Right cardiac atrium (tissue), 5 donors: ENCODE results near the gene KLRC4. TPM values are rescaled to one million over a fixed set of nuclear protein-coding genes. Genes with fewer than 3 reads are reported as not detected.
"Not testable (repeated sequence)": the region's sequence is repeated elsewhere in the genome, so short reads cannot be mapped to it uniquely, and the experiment has no call there.

Experiments
- ATAC-seq, 2 donors: fragments of 200-7000 bp; cut with Tn5 transposase; one replicate each; pipeline versions ENCODE4 v1.8.0 to v1.9.1; 2020; ENCODE audit warnings: moderate library complexity in 2 of 2, mild to moderate bottlenecking in 1 of 2
- DNase-seq, 3 donors: peaks; one replicate each; pipeline ENCODE4 v3.0.0-alpha.2; 2020
- H3K27ac ChIP-seq: one replicate; pipeline ENCODE4 v1.5.1; 2013; ENCODE audit warnings: mild to moderate bottlenecking, low read length, control low read depth, moderate library complexity
- H3K27me3 ChIP-seq: one replicate; pipeline ENCODE4 v1.6.1; 2013; ENCODE audit not compliant: control insufficient read depth, insufficient read depth
- H3K4me1 ChIP-seq: one replicate; pipeline ENCODE4 v1.6.1; 2013; ENCODE audit warnings: low read length; ENCODE audit not compliant: control insufficient read depth, insufficient read depth
- H3K4me3 ChIP-seq: one replicate; pipeline ENCODE4 v1.5.1; 2013; ENCODE audit warnings: low read length, control low read depth
- H3K9me3 ChIP-seq: one replicate; pipeline ENCODE4 v1.6.1; 2013; ENCODE audit warnings: low read length; ENCODE audit not compliant: control insufficient read depth
- WGBS: extraction: QIAGEN DNeasy Blood & Tissue Kit; methylation state at CpG from one replicate; pipeline ENCODE4 v1.1.7; 2013; 5-methylcytosine and 5-hydroxymethylcytosine counted together
- intact Hi-C, 4 donors: fragments of 100-400 bp; cut with DNase I; formaldehyde crosslinking; loops; one replicate each; pipeline versions ENCODE4 v1.11.0 to v1.14.0; 2022 to 2023
- polyA plus RNA-seq: library from polyadenylated mRNA; stranded (reverse); fragments of 200-250 nt; gene quantifications from one replicate; pipeline ENCODE4 v1.2.3, GENCODE V29; 2013
- total RNA-seq, 4 donors: library from RNA; stranded (reverse); fragmentation: NEBNext Ultra II Directional; extraction: Animal tissue kit (Norgen Biotek cat#: 25700); gene quantifications; one replicate each; pipeline ENCODE4 v1.2.1, GENCODE V29; 2021
- donor health status: healthy with polysubstance abuse.
- donor health status: DM: no; HTN: yes; CAD: no.
- donor health status: DM: no; HTN: no; CAD: no.
- donor health status: DM: no; HTN: yes; CAD: no; lungs with severe emphysema.
- donor health status: DM: yes; HTN: yes; CAD: no.

The KLRC4 gene
- total and polyA plus RNA-seq, 5 donors, result not detected

DNA sequence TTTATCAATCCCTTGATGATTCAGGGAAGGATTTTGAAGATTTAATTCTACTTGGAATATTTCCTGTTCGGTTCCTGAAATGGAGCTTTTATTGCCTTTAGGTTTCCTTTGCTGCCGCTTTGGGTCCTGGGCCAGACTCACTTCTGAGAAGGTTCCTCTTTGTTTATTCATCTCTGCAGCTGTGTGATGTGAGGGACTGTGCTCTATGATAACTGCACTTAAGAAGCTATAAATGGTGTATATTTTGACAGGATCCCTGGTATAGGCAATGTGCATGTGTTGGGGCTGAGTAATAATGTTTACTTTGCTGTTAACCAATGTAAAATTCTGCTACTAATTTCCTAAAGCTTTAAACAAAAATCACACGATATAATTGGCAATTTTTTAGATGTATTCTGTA lies 26.3 kb upstream of the KLRC4 start, which contains the start of gene KLRC2:
Gene KLRC2 (minus strand): TSS at position 195 of the 400 bp plus-strand sequence. CDS start 24 bp downstream, at position 171.
- H3K9me3 ChIP-seq, H3K4me3 ChIP-seq, H3K27me3 ChIP-seq, DNase-seq, H3K27ac ChIP-seq, H3K4me1 ChIP-seq, intact Hi-C loops, ATAC-seq: not testable (repeated sequence)
- 46% methylated on average over 3 of the region's 3 CpGs for WGBS

DNA sequence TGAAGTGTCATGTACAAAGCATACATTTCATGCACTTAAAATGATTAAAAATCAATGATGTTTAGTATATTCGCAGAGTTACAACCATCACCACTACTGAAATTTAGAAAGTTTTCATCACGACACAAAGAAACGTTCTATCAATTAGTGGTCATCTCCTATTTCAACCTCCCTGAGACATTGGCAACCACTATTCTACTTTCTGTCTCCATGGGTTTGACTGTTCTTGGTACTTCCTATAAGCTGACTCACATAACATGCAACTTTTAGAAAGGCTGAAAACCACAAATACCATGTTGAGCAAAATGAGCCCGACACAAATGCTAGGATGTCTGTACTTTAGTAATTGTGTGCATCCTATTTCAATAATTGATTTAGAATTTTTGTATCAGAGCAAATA lies 21.1 kb upstream of the KLRC4 start:
- H3K27me3 ChIP-seq, H3K4me1 ChIP-seq, ATAC-seq, H3K27ac ChIP-seq, DNase-seq, H3K9me3 ChIP-seq, H3K4me3 ChIP-seq, intact Hi-C loops: not testable (repeated sequence)
- 81% methylated on average over 4 of the region's 4 CpGs for WGBS

DNA sequence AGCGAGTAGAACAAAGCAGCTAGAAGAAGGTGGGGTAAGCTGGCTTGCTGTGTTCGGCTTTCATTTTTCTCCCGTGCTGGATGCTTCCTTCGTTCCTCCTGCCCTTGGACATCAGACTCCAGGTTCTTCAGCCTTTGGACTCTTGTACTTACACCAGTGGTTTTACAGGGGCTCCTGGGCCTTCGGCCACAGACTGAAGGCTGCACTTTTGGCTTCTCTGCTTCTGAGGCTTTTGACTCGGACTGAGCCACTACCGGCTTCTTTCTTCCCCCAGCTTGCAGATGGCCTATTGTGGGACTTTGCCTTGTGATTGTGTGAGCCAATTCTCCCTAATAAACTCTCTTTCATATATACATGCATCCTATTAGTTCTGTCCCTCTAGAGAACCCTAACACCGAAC lies 16.4 kb upstream of the KLRC4 start:
- H3K4me1 ChIP-seq, ATAC-seq, H3K4me3 ChIP-seq, intact Hi-C loops, H3K27ac ChIP-seq, H3K27me3 ChIP-seq, H3K9me3 ChIP-seq: not testable (repeated sequence)
- WGBS, result 88% methylated on average over 8 of the region's 8 CpGs
- DNase-seq, result peak in 1 of 3 donors; percentile 30

GRCh38 chr12:10424260-10424899 lies 14.8 kb upstream of the KLRC4 start:
- H3K4me1 ChIP-seq, H3K27ac ChIP-seq, ATAC-seq, DNase-seq, H3K9me3 ChIP-seq, intact Hi-C loops, H3K27me3 ChIP-seq, H3K4me3 ChIP-seq: not testable (repeated sequence)
- 77% methylated on average over 1 of the region's 1 CpG for WGBS

- H3K4me3 ChIP-seq, H3K9me3 ChIP-seq, H3K27ac ChIP-seq, DNase-seq, intact Hi-C loops, H3K4me1 ChIP-seq, H3K27me3 ChIP-seq, ATAC-seq: not testable (repeated sequence)
- 21% methylated on average over 2 of the region's 3 CpGs for WGBS
Measured at GRCh38 chr12:10422159-10422558, 12.6 kb upstream of the KLRC4 start.

DNA sequence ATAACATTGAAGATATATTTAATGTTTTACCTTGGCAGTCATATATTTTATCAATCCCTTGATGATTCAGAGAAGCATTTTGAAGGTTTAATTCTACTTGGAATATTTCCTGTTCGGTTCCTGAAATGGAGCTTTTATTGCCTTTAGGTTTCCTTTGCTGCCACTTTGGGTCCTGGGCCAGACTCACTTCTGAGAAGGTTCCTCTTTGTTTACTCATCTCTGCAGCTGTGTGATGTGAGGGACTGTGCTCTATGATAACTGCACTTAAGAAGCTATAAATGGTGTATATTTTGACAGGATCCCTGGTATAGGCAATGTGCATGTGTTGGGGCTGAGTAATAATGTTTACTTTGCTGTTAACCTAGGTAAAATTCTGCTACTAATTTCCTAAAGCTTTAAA lies 10.8 kb upstream of the KLRC4 start, which contains the start of gene KLRC3:
Gene KLRC3 (minus strand): TSS at position 262 of the 400 bp plus-strand sequence. CDS start 45 bp downstream, at position 217.
- H3K27ac ChIP-seq, H3K27me3 ChIP-seq, H3K9me3 ChIP-seq, intact Hi-C loops, H3K4me1 ChIP-seq, H3K4me3 ChIP-seq, ATAC-seq, DNase-seq: not testable (repeated sequence)
- 54% methylated on average over 1 of the region's 1 CpG for WGBS

- no peak overlapping the region for H3K27ac ChIP-seq
- 60% methylated on average over 3 of the region's 3 CpGs for WGBS
- ATAC-seq (no peak), DNase-seq (no peak)
- intact Hi-C loops, result no loop called here
- H3K4me1 ChIP-seq, result no peaks in the 10 kb centered on the region
- no peaks in the 10 kb centered on the region for H3K27me3 ChIP-seq
- no peaks in the 10 kb centered on the region for H3K9me3 ChIP-seq
- H3K4me3 ChIP-seq, result no peak overlapping the region
Measured at GRCh38 chr12:10408842-10409241, 715 bp downstream of the KLRC4 start.

DNA sequence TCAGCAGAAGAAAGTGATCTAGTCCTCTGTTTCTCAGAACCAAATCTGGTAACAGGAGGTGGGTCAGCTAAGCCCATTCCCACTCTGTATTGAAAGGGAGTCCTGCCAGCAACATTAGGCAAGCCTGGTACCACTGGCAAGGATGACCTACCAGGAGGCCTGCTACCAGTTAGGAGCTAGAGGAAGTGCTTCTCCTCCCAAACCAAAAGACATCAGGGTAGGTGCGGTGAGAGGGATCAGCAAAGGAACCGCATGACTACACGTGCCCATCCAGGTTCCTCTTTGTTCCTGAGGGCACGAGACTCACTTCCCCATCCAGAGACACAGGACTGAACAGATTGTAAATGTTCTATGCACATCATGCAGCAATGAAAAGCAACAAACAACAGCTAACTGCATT lies 2.8 kb downstream of the KLRC4 start:
- Histone ChIP-seq H3K4me1 (no peaks in the 10 kb centered on the region), H3K27me3 (no peaks in the 10 kb centered on the region), H3K27ac (no peak overlapping the region), H3K4me3 (no peak overlapping the region), H3K9me3 (no peaks in the 10 kb centered on the region)
- intact Hi-C loops, result no loop called here
- ATAC-seq, result no peak
- WGBS, result 65% methylated on average over 4 of the region's 4 CpGs
- DNase-seq, result no peak

- ATAC-seq (no peak), DNase-seq (no peak)
- Histone ChIP-seq H3K27me3 (no peaks in the 10 kb centered on the region), H3K9me3 (no peaks in the 10 kb centered on the region), H3K4me1 (no peaks in the 10 kb centered on the region), H3K27ac (no peak overlapping the region), H3K4me3 (no peak overlapping the region)
- intact Hi-C loops, result no loop called here
- WGBS, result 95% methylated on average over 5 of the region's 5 CpGs
Measured at GRCh38 chr12:10405294-10405693, 4.3 kb downstream of the KLRC4 start.

- Histone ChIP-seq H3K9me3 (no peaks in the 10 kb centered on the region), H3K27me3 (no peaks in the 10 kb centered on the region), H3K4me3 (no peak overlapping the region), H3K4me1 (no peaks in the 10 kb centered on the region), H3K27ac (no peak overlapping the region)
- ATAC-seq (no peak), DNase-seq (no peak)
- intact Hi-C loops, result no loop called here
Measured at GRCh38 chr12:10404798-10405197, 4.8 kb downstream of the KLRC4 start.

DNA sequence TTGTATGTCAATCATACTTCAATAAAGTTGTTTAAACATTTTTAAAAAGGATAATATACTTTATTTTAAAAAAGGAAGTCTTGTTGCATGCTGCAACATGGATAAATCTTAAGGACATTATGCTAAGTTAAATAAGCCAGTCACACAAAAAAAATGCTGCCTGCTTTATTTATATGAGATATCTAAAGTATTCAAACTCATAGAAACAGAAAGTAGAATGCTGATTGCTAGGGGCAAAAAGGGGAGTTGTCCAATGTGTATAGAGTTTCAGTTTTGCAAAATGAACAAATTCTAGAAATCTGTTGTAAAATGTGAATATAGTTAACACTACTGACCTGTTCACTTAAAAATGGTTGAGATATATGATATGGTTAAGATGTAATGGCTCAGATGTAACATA lies 8.7 kb downstream of the KLRC4 start:
- ATAC-seq (no peak), DNase-seq (no peak)
- H3K4me3 ChIP-seq, result no peak overlapping the region
- H3K9me3 ChIP-seq, result no peaks in the 10 kb centered on the region
- H3K4me1 ChIP-seq, result peaks cover 2% of the 10 kb centered on the region
- intact Hi-C loops, result no loop called here
- H3K27ac ChIP-seq, result no peak overlapping the region
- H3K27me3 ChIP-seq, result no peaks in the 10 kb centered on the region

GRCh38 chr12:10398168-10398567 lies 11.4 kb downstream of the KLRC4 start:
- H3K9me3 ChIP-seq, result no peaks in the 10 kb centered on the region
- H3K4me1 ChIP-seq, result peaks cover 2% of the 10 kb centered on the region
- H3K27ac ChIP-seq, result no peak overlapping the region
- no peaks in the 10 kb centered on the region for H3K27me3 ChIP-seq
- H3K4me3 ChIP-seq, result no peak overlapping the region
- no peak for ATAC-seq
- 79% methylated on average over 2 of the region's 2 CpGs for WGBS
- intact Hi-C loops, result no loop called here
- no peak for DNase-seq
